Measurements from ENCODE around the gene SLC17A1. TPM values are rescaled to one million over a fixed set of nuclear protein-coding genes. Genes with fewer than 3 reads are reported as not detected.

The SLC17A1 gene
- total RNA-seq = not detected

GRCh38 chr6:25831532-25832306, at the start of gene SLC17A1:
SLC17A1 (minus strand) TSS chr6:25832052; CDS start chr6:25830557, 1,495 bp downstream.
- no peak for ATAC-seq (ENCODE audit: low FRiP score in 2 of 2)
- DNase-seq = no peak
- no peaks in the 10 kb centered on the region for H3K9me3 ChIP-seq

GRCh38 chr6:25880601-25881000, 48.7 kb upstream of the SLC17A1 start:
- 90% methylated on average over 4 of the region's 4 CpGs for WGBS, 2 donors
- H3K4me1 ChIP-seq = peaks cover 0 to 6% (median 0%) of the 10 kb centered on the region in 4 donors
- H3K27me3 ChIP-seq = no peaks in the 10 kb centered on the region
- no peak overlapping the region for H3K4me3 ChIP-seq
- no peak for DNase-seq
- no peak for ATAC-seq (ENCODE audit: low FRiP score in 2 of 2)
- no peak overlapping the region for H3K27ac ChIP-seq
- no peak for TF ChIP-seq POLR2AphosphoS5 (IDR thresholded peaks at IDR 0.05)
- TF ChIP-seq EP300 (IDR thresholded peaks at IDR 0.05) = no peak
- TF ChIP-seq CTCF (IDR thresholded peaks at IDR 0.05) = no peak
- TF ChIP-seq POLR2A (IDR thresholded peaks at IDR 0.05) = no peak
- H3K9me3 ChIP-seq = no peaks in the 10 kb centered on the region
- no peaks in the 10 kb centered on the region for H3K36me3 ChIP-seq

More at GRCh38 chr6:25831532-25832306, at the start of gene SLC17A1:
- Histone ChIP-seq H3K27me3 (no peaks in the 10 kb centered on the region), H3K4me1 (no peaks in the 10 kb centered on the region), H3K27ac (no peak within 1 kb of the TSS), H3K4me3 (no peak within 1 kb of the TSS), H3K36me3 (no peaks in the 10 kb centered on the region)
- no peak for TF ChIP-seq POLR2AphosphoS5 (IDR thresholded peaks at IDR 0.05)
- 65 to 75% methylated on average over 8 of the region's 8 CpGs for WGBS, 2 donors

- ATAC-seq (ENCODE audit: low FRiP score in 2 of 2) = no peak
- H3K27ac ChIP-seq = no peak overlapping the region
Observed at GRCh38 chr6:25878721-25879322, 47.0 kb upstream of the SLC17A1 start.

GRCh38 chr6:25875926-25876602, 44.2 kb upstream of the SLC17A1 start:
- 92 to 95% methylated on average over 3 of the region's 3 CpGs for WGBS, 2 donors
- DNase-seq = no peak
- Histone ChIP-seq H3K36me3 (no peaks in the 10 kb centered on the region), H3K27ac (no peak overlapping the region), H3K9me3 (no peaks in the 10 kb centered on the region), H3K4me1 (no peaks in the 10 kb centered on the region), H3K4me3 (no peak overlapping the region), H3K27me3 (no peaks in the 10 kb centered on the region)
- no peak for TF ChIP-seq POLR2A (IDR thresholded peaks at IDR 0.05)
- no peak for TF ChIP-seq EP300 (IDR thresholded peaks at IDR 0.05)
- no peak for TF ChIP-seq CTCF (IDR thresholded peaks at IDR 0.05)
- no peak for TF ChIP-seq POLR2AphosphoS5 (IDR thresholded peaks at IDR 0.05)
- ATAC-seq (ENCODE audit: low FRiP score in 2 of 2) = no peak

More at GRCh38 chr6:25878721-25879322, 47.0 kb upstream of the SLC17A1 start:
- Histone ChIP-seq H3K4me3 (no peak overlapping the region), H3K36me3 (no peaks in the 10 kb centered on the region), H3K4me1 (peaks cover 0 to 6% (median 0%) of the 10 kb centered on the region in 4 donors), H3K9me3 (no peaks in the 10 kb centered on the region), H3K27me3 (no peaks in the 10 kb centered on the region)
- no peak for TF ChIP-seq POLR2A (IDR thresholded peaks at IDR 0.05)
- TF ChIP-seq EP300 (IDR thresholded peaks at IDR 0.05) = no peak
- no peak for TF ChIP-seq CTCF (IDR thresholded peaks at IDR 0.05)
- no peak for TF ChIP-seq POLR2AphosphoS5 (IDR thresholded peaks at IDR 0.05)
- DNase-seq = no peak
- 89 to 92% methylated on average over 2 of the region's 2 CpGs for WGBS, 2 donors

- no peaks in the 10 kb centered on the region for H3K9me3 ChIP-seq
- H3K4me1 ChIP-seq = no peaks in the 10 kb centered on the region
- no peak overlapping the region for H3K4me3 ChIP-seq
- H3K36me3 ChIP-seq = no peaks in the 10 kb centered on the region
- ATAC-seq (ENCODE audit: low FRiP score in 2 of 2) = no peak
- WGBS, 2 donors = 68 to 77% methylated on average over 3 of the region's 3 CpGs
- TF ChIP-seq CTCF (IDR thresholded peaks at IDR 0.05) (no peak), POLR2AphosphoS5 (IDR thresholded peaks at IDR 0.05) (no peak), EP300 (IDR thresholded peaks at IDR 0.05) (no peak), POLR2A (IDR thresholded peaks at IDR 0.05) (no peak)
- no peak overlapping the region for H3K27ac ChIP-seq
- H3K27me3 ChIP-seq = no peaks in the 10 kb centered on the region
- no peak for DNase-seq
Observed at GRCh38 chr6:25875563-25875905, 43.7 kb upstream of the SLC17A1 start.
